Caki2 (cell line): ENCODE data around the gene WDR62. TPM values are rescaled to one million over a fixed set of nuclear protein-coding genes. Genes with fewer than 3 reads are reported as not detected.

Experiments used
- DNase-seq: peaks from one replicate; pipeline ENCODE4 v3.0.0-alpha.2; 2015; ENCODE audit warnings: low read depth
- in situ Hi-C: cut with HindIII; loops from 2 replicates; pipeline ENCODE4 v1.10.0; 2016; ENCODE audit warnings: low sequenced_read_pairs, low pct_unique_long_range_greater_than_20kb, mixed read lengths
- total RNA-seq: library from RNA; depleted of rRNA; stranded (reverse); fragments of >200 nt; shearing (Covaris generic); gene quantifications from 2 replicates; pipeline ENCODE4 v1.2.3, GENCODE V29; 2014; ENCODE audit warnings: low replicate concordance

WDR62 gene
- total RNA-seq, 1 experiment from 2014 or later: 10.3 TPM

DNA sequence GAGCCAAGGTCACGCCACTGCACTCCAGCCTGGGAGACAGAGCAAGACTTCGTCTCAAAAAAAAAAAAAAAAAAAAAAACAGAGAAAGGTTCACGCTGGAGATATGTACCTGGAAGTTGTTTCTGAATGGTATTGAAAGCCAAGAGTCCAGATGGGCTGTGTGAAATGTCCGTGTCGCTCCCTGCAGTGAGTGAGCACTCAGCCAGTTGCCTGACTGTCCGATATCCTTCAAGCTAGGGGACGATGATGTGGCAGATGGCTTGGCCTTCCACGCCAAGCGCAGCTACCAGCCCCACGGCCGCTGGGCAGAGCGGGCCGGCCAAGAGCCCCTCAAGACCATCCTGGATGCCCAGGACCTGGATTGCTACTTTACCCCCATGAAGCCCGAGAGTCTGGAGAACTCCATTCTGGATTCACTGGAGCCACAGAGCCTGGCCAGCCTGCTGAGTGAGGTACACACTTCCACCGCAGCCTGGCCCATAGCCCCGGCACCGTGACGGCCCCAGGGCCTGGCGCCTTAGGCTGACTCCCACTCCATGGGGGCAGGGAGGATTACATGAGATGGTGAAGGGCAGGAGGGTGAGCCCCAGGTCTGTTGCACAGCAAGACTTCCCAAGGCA is 44.6 kb downstream of the WDR62 start:
- in situ Hi-C loops: no loop called here
- DNase-seq: no peak

DNA sequence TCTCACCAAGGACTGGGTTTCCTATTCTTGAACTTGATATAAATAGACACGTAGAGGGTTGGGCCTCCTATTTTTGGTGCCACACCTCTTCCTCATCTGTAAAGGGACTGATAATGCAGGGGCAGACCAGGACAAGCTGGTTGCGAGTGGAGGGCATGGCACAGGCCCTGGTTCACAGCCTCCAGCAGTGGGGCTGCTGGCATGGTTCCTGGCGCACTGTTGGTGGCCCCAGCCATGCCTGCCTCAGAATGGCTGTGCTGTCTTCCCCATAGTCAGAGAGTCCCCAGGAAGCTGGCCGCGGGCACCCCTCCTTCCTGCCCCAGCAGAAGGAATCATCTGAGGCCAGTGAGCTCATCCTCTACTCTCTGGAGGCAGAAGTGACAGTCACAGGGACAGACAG is 45.8 kb downstream of the WDR62 start:
- in situ Hi-C loops: no loop called here

DNA sequence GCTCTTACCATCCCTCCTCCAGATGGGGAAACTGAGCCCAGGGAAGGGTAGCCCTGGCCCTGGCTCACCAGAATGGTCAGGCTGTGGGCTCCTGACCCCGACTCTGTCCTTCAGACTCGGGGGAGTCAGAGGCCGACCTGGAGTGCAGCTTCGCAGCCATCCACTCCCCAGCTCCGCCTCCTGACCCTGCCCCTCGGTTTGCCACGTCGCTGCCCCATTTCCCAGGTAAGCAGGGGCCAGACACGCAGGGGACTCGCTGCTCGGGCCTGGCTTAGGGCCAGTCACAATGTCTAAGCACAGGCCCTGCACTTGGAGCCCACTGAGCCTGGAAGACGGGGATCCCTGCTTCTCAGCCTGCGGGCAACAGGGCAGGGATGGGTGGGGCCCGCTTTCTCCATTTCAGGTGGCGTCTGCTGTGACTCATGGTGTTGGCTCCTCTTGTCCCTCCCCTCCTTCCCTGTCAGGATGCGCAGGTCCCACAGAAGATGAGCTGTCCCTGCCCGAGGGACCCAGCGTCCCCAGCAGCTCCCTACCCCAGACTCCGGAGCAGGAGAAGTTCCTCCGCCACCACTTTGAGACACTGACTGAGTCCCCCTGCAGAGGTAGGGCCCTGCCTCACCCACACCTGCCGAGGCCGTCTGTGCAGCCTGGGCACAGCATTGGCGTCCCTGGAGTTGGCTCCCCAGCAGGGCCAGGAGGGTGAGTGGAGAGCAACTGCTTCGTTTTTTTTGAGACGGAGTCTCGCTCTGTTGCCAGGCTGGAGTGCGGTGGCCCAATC is 47.0 kb downstream of the WDR62 start:
- no peak for DNase-seq
- in situ Hi-C loops: no loop called here

More for the DNA sequence above, 45.8 kb downstream of the WDR62 start:
- DNase-seq: no peak

DNA sequence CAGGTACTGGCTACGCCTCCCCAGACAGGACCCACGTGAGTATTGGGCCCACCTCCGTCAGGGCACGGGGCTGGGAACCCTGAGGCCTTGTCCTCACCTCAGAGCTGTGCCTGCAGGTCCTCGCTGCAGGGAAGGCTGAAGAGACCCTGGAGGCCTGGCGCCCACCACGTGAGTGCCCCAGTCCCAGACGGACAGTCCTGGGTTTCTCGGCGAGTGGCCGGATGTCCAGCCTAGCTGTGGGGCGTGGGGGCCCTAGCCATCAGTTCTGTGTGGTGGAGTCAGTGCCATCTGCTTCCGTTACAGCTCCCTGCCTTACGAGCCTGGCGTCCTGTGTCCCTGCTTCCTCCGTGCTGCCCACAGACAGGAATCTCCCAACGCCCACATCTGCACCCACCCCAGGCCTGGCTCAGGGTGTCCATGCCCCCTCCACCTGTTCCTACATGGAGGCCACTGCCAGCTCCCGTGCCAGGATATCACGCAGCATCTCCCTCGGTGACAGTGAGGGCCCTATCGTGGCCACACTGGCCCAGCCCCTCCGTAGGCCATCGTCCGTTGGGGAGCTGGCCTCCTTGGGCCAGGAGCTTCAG is 48.4 kb downstream of the WDR62 start:
- no peak for DNase-seq
- in situ Hi-C loops: no loop called here

DNA sequence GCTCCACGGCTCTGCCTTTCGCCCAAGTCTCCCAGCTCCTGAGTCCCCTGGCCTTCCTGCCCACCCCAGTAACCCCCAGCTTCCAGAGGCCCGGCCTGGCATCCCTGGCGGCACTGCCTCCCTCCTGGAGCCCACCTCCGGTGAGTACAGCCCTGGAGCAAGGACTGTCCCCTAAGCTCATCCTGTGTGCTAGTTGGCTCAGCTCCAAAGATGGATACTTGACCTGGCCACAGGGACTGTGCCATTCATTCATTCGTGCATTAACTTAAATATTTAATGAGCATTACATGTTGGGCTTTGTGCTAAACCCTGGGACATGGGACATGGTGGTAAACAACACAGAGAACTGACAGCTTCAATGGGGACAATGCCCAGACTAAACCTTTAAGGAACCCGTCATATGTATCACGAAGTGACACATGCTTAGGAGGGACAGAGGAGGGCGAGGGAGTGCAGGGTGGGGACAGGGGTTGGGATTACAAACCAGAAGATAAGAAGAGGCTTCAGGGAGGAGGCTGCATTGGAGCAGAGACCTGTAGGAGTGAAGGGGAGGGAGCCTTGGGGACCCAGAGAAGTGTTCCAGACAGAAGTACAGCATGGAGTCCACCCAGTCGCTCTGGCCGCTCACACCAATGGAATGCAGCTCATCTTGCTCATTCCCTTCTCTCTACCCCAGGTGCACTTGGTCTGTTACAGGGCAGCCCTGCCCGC is 49.3 kb downstream of the WDR62 start:
- no peak for DNase-seq
- in situ Hi-C loops: no loop called here

DNA sequence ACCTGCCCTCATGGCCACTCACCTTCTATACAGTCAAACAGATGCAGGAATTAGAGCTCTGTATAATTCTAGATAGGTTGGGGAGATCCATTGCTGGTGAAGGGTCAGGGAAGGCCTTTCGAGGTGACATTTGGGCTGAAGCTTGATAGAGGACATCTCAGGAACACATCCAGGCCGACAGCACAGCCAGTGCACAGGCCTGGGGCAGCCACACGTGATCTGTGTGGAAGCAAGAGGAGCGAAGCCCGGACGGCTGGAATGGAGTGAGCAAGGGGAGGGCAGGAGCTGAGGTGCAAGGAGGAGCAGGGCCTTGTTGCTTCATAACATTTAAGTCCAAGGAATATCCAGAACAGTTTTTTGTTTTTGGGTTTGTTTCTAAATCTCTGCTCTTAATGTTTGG is 51.7 kb downstream of the WDR62 start:
- in situ Hi-C loops: no loop called here
- DNase-seq: no peak

DNA sequence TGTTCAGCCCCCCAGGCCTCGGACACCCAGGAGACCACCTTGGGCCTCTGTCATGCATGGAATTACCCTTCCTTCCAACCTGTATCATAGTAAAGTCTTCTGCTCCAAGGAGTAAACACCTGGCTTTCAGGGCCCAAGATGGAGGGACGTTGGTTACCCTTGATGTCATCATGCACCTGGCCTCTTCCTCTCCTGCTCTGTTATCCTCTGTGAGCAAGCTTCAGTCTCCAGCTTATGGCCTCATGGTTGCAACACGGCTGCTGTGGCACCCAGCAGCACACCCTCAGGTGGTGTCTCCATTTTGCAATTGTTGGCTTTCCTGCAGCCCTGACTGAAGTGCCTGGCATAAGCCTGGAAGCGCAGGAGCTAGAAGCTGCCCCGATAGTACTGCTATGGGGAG is 52.3 kb downstream of the WDR62 start:
- in situ Hi-C loops: no loop called here
- no peak for DNase-seq

DNA sequence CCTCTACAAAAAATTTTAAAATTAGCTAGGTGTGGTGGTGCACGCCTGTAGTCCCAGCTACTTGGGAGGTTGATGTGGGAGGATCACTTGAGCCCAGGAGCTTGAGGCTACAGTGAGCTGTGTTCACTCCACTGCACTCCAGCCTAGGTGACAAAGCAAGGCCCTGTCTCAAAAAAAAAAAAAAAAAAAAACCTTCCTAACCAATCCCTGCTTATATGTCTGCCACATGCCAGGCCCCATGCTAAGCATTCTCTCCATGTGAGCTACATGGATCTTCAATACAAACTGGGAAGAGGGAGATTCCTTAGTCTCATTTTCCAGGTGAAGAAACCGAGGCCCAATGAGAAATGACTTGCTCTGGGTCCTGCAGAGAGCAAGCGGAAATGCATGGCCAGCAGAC is 54.0 kb downstream of the WDR62 start:
- DNase-seq: no peak
- in situ Hi-C loops: no loop called here

DNA sequence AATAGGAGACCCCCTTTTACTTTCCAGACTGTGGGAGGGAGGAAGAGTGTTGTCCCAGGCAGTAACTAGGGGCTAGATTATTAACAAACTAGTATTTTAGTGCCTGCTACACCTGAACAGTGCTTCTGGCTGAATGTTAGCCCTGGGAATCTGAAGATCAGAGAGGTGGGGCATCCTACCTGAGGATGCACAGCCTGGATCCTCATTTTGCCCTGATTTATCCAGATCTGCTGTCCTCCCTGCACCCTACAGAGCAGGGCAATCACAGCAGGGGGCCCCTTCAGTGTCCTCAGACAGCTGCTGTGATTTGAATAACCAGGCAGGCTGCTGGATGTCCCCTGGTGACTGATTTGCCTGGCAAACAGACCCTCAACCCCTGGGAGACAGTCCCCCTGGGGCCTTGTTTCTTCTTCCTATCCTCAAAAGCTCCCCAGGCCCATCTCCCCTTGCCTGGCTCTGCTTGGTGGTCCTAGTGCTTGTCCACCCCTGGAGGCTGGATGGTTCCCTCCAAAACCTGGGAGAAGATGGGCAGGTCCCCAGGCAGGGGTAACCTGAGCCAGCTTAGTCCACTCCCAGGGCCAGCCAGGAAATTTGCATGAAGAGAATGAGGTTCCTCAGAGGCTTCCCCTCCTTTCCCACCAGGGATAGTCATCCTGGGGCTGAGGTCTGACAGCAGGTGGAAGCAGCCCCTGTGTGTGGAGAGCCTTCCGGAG is 55.9 kb downstream of the WDR62 start, which contains the start of gene OVOL3:
TSS of gene OVOL3 (plus strand) at position 657 of the 713 bp plus-strand sequence. CDS start 60 bp downstream, outside the sequence.
- no peak for DNase-seq
- in situ Hi-C loops: no loop called here

DNA sequence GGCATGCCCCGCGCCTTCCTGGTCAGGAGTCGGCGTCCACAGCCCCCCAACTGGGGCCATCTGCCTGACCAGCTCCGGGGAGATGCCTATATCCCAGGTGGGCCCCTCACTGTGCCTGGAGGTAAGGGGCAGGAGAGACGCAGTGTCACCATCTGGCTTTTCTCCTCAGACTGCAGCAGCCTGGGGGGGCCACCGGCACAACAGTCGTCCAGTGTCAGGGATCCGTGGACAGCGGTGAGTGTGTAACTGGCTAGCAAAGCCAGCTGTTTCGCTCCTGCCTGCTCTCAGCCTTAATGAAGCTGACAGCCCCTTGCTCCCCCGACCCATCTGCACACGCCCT is 56.5 kb downstream of the WDR62 start:
- in situ Hi-C loops: no loop called here
- DNase-seq: no peak

DNA sequence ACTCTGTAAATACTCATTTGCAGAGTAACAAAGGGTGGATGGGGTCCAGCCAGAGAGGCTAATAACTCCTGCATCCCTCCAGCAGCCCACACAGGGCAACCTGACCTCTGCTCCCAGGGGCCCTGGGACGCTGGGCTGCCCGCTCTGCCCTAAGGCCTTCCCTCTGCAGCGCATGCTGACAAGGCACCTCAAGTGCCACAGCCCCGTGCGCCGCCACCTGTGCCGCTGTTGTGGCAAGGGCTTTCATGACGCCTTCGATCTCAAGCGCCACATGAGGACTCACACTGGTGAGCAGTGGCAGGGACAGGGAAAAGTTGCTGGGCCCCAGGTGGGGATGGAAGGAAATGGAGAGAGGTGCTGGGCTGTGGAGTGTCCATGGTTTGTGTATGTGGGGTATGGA is 58.0 kb downstream of the WDR62 start:
- in situ Hi-C loops: no loop called here
- no peak for DNase-seq

DNA sequence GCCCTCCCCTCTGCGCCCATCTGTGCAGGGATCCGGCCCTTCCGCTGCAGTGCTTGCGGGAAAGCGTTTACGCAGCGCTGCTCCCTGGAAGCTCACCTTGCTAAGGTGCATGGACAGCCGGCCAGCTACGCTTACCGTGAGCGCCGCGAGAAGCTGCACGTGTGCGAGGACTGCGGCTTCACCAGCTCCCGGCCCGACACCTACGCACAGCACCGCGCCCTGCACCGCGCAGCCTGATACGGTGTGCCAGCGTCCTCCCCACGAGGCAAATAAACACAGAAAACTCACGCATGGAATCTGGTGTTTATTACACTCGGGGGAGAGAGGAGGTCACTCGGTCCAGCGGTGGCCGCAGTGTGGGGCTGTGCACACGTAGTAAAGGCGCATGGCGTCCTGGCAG is 58.7 kb downstream of the WDR62 start:
- in situ Hi-C loops: no loop called here
- no peak for DNase-seq

DNA sequence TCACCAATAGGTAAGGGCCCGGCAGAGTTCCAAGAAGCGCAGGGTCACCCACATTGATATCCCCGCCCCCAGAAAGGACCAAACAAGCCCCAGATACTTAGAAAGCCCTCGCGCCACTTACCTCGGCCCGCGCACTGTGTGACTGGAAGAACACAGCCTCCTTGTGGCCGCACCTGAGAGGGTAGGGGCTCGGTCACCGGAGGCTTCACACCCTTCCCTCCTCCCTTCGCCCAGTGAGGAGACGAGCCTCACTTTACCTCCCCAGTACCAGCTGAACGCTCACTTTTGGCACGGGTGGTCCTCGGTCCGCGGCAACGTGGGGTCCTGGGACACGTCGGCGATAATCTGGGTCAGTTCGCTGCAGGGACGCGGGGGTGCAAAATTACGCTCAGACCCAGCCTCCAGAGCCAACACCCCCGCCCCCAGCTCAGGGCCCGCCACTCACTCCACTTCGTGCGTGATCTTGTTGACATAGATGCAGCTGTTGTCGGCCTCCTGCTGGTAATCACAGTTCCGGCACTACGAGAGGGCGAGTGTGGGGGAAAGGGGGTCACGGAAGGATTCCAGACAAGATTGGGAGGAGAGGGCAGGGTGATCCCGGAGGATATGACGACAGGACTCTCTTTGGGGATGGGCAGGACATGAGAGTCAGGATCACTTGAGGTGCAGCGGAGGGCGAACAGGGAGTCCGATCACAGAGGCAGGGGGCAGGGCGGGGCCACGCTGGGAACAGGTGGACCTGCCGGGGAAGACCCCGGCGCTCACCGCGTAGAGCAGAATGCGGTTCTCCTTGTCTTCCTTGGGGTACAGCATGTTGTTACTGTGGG is 59.4 kb downstream of the WDR62 start:
- DNase-seq: no peak
- in situ Hi-C loops: no loop called here

DNA sequence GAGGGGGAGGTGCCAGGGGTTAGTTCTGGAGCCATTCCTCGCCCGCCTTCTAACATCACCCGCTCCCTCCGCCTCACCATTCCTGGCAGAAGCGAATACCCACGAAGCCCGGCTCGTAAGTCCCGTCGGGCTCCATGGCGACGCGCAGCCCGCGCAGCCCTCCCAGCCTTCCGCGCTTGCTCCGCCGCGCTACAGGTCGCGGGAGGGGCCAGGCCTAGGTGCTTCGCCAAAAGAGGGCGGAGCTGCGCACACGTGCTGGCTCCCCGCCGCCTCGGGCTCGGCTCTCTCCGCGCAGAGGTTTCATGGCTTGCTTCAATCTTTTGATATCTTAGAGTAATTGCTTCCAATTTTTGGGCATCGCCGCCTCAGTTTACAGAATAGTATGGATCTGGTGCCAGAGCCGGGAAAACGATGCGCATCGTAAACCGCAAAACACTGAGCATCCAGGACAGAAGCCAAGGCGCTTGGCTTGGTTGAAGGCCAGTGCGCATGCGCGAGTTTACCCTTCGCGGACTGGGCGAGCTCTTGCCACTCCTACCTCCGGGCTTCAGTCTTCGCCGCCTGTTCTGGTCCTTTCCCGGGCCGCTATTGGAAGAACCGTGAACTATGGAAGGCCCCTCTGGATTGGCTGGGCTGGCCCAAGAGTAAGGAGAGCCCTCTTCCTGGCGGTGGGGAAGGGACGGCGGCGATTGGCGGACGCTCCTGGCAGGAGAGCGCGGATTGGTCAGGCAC is 60.2 kb downstream of the WDR62 start, which contains the start of gene POLR2I:
TSS of gene POLR2I (minus strand) at position 155 of the 732 bp plus-strand sequence. CDS start at position 136, 19 bp downstream.
- DNase-seq: peak; percentile 100
- in situ Hi-C loops: no loop called here

DNA sequence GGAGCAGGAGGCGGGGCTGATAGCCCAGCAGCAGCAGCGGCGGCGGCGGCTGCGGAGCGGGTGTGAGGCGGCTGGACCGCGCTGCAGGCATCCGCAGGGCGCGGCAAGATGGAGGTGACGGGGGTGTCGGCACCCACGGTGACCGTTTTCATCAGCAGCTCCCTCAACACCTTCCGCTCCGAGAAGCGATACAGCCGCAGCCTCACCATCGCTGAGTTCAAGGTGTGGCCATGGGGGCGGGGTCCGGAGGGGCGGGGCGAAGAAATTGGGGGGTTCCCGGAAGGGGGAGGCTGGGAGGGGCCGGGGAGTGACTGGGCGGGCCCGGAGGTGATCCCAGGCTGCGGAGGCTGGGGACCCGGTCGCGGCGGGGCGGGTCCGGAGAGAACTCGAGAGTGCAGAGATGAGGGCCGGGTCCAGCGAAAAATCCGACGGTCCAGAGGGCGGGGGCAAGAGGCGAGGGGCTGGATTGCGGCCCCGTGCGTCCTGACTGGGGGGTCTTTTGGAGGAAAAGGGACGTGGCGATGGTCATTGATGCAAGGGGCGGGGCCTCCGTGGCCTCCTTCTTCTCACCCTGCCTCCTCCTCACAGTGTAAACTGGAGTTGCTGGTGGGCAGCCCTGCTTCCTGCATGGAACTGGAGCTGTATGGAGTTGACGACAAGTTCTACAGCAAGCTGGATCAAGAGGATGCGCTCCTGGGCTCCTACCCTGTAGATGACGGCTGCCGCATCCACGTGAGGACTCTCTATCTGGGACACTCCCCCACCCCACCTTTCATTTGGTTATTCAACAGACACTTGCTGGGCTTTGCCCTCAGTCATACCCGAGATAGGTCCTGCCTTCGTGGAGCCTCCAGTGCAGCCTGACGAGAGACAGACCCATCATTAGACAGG is 61.0 kb downstream of the WDR62 start, which contains the start of gene TBCB:
TSS of gene TBCB (plus strand) at position 16 of the 891 bp plus-strand sequence. CDS start at position 109, 93 bp downstream.
- peak; percentile 67 for DNase-seq
- in situ Hi-C loops: no loop called here

DNA sequence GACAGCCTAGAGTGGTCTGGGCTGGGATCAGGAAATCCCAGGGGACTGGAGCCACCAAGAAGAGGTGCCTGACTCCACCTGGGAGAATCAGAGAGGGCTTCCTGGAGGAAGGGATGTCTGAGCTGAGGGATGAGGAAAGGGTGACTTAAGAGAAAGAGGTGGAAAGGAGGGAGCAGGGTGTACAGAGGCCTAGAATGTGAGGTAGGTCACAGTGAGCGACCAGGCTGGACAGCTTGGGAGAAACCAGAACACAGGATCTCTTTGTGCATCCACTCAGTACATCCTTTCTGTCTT is 61.6 kb downstream of the WDR62 start:
- in situ Hi-C loops: no loop called here
- DNase-seq: no peak
